Measurements from ENCODE around the gene LRRC4C.

DNA sequence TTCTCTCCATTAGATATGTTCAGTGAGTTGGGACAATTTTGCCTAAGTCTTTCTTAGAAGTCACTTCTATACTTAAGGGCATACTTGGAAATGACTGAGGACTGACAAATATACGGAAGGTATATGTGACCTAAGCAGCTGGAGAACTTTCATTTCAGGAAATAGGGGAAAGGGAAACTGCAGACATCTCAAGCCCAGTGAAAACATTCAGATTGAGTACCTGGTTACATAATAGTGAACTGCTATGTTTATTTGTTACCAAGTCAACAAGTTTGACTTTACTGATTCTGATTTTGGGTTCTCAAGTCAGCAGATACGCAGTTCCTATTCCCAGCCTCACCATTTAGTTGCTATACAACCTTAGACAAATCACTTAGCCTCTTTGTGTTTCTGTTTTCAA, 1173.9 kb downstream of the LRRC4C start:
- TF ChIP-seq, protein P1, sequence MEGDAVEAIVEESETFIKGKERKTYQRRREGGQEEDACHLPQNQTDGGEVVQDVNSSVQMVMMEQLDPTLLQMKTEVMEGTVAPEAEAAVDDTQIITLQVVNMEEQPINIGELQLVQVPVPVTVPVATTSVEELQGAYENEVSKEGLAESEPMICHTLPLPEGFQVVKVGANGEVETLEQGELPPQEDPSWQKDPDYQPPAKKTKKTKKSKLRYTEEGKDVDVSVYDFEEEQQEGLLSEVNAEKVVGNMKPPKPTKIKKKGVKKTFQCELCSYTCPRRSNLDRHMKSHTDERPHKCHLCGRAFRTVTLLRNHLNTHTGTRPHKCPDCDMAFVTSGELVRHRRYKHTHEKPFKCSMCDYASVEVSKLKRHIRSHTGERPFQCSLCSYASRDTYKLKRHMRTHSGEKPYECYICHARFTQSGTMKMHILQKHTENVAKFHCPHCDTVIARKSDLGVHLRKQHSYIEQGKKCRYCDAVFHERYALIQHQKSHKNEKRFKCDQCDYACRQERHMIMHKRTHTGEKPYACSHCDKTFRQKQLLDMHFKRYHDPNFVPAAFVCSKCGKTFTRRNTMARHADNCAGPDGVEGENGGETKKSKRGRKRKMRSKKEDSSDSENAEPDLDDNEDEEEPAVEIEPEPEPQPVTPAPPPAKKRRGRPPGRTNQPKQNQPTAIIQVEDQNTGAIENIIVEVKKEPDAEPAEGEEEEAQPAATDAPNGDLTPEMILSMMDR (IDR thresholded peaks at IDR 0.05) = no peak
- no peak for TF ChIP-seq POLR2A (IDR thresholded peaks at IDR 0.05)
